GM12864 (cell line): ENCODE results near the gene DAGLA.

Experiments used
- DNase-seq: peaks from one replicate; pipeline ENCODE4 v3.0.0-alpha.2; 2011; ENCODE audit warnings: low read depth
- H3K4me3 ChIP-seq: 2 replicates; pipeline ENCODE4 v1.5.1; 2011; ENCODE audit warnings: mild to moderate bottlenecking, low read depth, low read length, control low read depth
- TF ChIP-seq, protein P1 (sequence below): IDR thresholded peaks from 2 replicates; pipeline ENCODE4 v1.5.1; 2011; ENCODE audit warnings: low read depth, mild to moderate bottlenecking, moderate library complexity, low read length, control low read depth, inconsistent platforms; ENCODE audit errors: missing control alignments

DAGLA gene

GRCh38 chr11:61762798-61763197, 82.6 kb downstream of the DAGLA start:
- DNase-seq, result no peak
- TF ChIP-seq, protein P1, sequence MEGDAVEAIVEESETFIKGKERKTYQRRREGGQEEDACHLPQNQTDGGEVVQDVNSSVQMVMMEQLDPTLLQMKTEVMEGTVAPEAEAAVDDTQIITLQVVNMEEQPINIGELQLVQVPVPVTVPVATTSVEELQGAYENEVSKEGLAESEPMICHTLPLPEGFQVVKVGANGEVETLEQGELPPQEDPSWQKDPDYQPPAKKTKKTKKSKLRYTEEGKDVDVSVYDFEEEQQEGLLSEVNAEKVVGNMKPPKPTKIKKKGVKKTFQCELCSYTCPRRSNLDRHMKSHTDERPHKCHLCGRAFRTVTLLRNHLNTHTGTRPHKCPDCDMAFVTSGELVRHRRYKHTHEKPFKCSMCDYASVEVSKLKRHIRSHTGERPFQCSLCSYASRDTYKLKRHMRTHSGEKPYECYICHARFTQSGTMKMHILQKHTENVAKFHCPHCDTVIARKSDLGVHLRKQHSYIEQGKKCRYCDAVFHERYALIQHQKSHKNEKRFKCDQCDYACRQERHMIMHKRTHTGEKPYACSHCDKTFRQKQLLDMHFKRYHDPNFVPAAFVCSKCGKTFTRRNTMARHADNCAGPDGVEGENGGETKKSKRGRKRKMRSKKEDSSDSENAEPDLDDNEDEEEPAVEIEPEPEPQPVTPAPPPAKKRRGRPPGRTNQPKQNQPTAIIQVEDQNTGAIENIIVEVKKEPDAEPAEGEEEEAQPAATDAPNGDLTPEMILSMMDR, result no peak

DNA sequence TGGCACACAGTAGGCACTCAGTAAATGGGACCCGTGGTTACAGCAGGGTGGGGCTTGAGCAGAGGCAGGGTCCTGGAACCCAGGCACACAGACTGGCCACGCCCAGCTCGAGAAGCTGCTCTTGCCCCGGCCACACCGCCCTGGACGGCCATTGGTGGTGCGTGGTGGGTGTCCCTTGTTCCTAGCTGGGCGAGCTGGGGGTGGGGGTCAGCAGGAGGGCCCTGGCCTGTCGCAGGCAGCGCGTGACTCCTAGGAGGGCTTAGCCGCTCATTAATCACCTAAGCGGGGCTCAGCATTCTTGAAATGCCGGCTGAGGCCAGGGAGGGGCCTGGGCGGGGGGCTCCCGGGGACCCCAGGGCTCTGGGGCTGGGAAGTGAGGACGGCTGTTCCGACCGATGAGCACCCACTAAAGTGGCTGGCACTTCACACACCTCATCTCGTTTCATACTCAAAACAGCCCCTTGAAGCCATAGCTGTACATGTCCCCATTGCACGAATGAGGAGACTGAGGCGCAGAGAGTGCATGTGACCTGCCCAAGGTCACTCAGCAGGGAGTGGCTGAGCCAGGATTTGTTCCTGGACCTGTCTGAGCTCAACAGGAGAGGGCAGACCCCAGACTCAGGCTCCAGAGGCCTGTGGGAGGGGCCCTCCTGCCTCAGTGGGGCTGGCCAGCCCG, 83.9 kb downstream of the DAGLA start:
- TF ChIP-seq, protein P1, result no peak
- no peak overlapping the region for H3K4me3 ChIP-seq
- DNase-seq, result no peak

More at GRCh38 chr11:61762798-61763197, 82.6 kb downstream of the DAGLA start:
- no peak overlapping the region for H3K4me3 ChIP-seq

GRCh38 chr11:61764606-61765260, 84.5 kb downstream of the DAGLA start:
- no peak overlapping the region for H3K4me3 ChIP-seq
- TF ChIP-seq, protein P1, result no peak
- DNase-seq, result no peak

DNA sequence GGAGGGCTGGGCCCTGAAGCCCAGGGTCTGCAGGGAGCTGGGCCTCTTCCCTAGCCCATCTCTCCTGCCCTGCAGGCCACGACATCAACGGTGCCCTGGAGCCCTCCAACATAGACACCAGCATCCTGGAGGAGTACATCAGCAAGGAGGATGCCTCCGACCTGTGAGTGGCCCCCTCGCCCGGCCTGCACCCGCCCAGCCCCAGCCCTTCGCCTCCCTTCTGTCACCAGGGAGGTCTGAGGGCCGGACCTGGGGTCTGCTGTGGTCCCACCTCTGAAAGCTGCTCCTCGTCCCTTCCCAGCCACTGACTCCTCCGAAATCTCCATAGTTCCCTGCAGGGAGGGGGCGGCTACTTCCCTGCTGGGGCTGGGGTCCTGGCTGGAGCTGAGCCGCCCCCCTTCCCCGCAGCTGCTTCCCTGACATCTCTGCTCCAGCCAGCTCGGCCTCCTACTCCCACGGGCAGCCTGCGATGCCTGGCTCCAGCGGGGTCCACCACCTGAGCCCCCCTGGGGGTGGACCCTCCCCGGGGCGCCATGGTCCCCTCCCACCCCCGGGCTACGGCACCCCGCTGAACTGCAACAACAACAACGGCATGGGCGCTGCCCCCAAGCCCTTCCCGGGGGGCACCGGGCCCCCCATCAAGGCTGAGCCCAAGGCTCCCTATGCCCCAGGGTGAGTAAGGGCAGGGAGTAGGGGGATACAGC, 85.5 kb downstream of the DAGLA start:
- TF ChIP-seq, protein P1, result no peak
- no peak overlapping the region for H3K4me3 ChIP-seq
- no peak for DNase-seq

DNA sequence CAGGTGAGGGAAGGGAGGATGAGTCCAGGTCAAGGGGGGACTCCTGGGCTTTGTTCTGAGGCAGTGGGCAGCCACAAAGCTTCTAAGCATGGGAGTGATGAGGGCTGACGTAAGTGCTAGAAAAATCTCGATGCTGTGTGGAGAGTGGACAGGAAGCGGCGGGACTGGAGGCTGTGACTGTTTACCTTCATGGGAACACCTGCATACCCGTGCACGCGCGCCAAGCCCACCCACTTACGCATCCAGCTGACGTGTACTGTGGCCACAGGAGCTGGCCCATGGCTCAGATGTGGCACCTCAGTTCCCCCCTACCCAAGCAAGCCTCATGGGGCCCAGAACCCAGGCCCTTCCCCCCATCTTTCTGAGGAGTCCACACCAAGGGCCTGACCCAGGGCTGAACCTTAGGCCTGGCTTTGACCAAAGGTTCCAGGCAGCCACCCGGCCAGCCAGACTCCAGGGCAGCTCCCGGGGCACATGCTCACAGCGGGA, 86.2 kb downstream of the DAGLA start:
- no peak overlapping the region for H3K4me3 ChIP-seq
- TF ChIP-seq, protein P1, result no peak
- DNase-seq, result no peak

GRCh38 chr11:61768376-61769076, 88.3 kb downstream of the DAGLA start:
- no peak for DNase-seq
- TF ChIP-seq, protein P1, result no peak
- no peak overlapping the region for H3K4me3 ChIP-seq
